NB4 (cell line): ENCODE measurements around the gene PNPLA1.
A peak's percentile ranks its signal among the peaks of the same experiment; 100 is the strongest.

ENCODE experiments used
- DNase-seq: peaks from one replicate; pipeline ENCODE4 v3.0.0; 2010; ENCODE audit warnings: low read depth
- H3K4me3 ChIP-seq: one replicate; pipeline ENCODE4 v1.5.1; 2011; ENCODE audit warnings: mild to moderate bottlenecking, low read depth, low read length, moderate library complexity
- MYC ChIP-seq: IDR thresholded peaks from 2 replicates; pipeline ENCODE4 v1.6.1; 2011; ENCODE audit warnings: low read depth, low read length
- POLR2A ChIP-seq: IDR thresholded peaks from 2 replicates; pipeline ENCODE4 v1.6.1; 2011; ENCODE audit warnings: mild to moderate bottlenecking; ENCODE audit not compliant: insufficient read length; ENCODE audit errors: extremely low read depth
- TF ChIP-seq, protein P1 (sequence below): IDR thresholded peaks from 2 replicates; pipeline ENCODE4 v1.6.1; 2011; ENCODE audit warnings: low read depth, low read length
- TF ChIP-seq, protein P2 (sequence below): IDR thresholded peaks from one replicate; pipeline ENCODE4 v1.5.1; 2012; ENCODE audit warnings: low read depth, low read length

The PNPLA1 gene

DNA sequence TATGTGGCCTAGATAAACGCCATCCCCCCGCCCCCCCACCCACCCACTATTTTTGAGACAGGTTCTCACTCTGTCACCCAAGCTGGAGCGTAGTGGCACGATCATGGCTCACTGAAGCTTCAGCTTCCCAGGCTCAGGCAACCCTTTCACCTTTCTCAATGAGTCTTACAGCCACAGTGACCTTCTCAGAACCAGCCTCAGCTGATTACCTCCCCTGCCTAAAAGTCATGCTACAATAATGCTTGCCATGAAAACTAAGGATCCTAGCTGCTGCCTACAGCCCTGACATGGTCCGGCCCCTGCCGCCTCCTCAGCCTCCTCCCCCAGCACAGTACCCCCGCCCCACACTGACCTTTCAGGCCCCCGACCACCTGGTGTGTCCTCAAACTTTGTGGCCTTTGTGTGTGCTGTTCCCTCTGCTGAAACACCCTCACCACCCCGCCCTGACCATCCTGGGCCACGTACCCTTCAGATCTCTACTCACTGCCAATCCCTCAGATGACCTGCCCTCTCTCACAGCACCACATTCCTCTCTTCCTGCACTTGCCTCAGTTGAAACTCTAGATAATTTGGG, 31.3 kb downstream of the PNPLA1 start:
- H3K4me3 ChIP-seq, result no peak overlapping the region
- DNase-seq, result no peak
- TF ChIP-seq POLR2A, result no peak
- TF ChIP-seq, protein P1, sequence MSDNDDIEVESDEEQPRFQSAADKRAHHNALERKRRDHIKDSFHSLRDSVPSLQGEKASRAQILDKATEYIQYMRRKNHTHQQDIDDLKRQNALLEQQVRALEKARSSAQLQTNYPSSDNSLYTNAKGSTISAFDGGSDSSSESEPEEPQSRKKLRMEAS, result no peak
- TF ChIP-seq, protein P2, sequence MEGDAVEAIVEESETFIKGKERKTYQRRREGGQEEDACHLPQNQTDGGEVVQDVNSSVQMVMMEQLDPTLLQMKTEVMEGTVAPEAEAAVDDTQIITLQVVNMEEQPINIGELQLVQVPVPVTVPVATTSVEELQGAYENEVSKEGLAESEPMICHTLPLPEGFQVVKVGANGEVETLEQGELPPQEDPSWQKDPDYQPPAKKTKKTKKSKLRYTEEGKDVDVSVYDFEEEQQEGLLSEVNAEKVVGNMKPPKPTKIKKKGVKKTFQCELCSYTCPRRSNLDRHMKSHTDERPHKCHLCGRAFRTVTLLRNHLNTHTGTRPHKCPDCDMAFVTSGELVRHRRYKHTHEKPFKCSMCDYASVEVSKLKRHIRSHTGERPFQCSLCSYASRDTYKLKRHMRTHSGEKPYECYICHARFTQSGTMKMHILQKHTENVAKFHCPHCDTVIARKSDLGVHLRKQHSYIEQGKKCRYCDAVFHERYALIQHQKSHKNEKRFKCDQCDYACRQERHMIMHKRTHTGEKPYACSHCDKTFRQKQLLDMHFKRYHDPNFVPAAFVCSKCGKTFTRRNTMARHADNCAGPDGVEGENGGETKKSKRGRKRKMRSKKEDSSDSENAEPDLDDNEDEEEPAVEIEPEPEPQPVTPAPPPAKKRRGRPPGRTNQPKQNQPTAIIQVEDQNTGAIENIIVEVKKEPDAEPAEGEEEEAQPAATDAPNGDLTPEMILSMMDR, result no peak
- no peak for TF ChIP-seq MYC

DNA sequence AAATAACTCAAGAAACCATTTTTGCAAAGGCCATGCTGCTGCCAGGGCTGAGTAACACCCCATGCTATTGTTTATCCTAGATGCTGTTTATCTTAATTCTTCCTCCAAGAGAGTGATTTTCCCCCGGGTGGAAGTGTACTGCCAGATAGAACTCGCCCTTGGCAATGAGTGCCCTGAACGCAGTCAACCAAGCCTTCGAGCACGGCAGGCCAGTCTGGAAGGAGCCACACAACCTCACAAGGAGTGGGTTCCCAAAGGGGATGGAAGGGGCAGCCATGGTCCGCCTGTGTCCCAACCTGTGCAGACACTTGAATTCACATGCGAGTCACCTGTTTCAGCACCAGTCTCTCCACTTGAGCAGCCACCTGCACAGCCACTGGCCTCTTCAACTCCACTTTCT, 31.9 kb downstream of the PNPLA1 start:
- DNase-seq, result no peak
- TF ChIP-seq, protein P1, result no peak
- TF ChIP-seq, protein P2, result no peak
- no peak for TF ChIP-seq POLR2A
- no peak for TF ChIP-seq MYC
- no peak overlapping the region for H3K4me3 ChIP-seq

DNA sequence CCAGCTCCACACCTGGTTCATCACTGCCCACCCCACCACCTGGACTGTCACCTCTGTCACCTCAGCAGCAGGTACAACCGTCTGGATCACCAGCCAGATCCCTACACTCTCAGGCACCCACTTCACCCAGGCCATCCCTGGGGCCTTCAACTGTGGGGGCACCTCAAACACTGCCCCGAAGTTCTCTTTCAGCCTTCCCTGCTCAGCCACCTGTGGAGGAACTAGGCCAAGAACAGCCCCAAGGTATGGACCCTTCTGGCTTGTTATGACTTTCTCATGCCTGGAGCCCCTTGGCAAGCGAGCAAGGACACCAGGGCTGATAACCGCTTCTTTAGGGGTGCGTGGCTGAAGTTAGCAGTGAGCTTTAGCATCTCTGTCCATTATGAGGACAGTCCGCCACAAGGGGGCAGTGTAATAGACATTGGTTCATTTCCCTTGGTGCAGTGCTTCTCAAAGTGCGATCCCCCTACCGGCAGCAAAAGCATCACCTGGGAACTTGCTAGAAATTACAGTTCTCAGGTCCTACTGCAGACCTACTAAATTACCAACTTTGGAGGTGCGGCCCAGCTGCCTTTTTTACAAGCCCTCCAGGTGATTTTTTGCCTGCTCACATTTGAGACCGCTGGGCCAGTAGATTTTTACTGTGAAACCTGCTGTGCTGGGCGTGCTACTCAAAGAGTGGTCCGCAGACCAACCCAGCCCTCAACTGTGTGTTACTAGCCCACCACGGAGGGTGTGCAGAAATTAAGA, 32.5 kb downstream of the PNPLA1 start:
- TF ChIP-seq, protein P1, result no peak
- TF ChIP-seq MYC, result no peak
- TF ChIP-seq, protein P2, result peak; percentile 98
- DNase-seq, result peak; percentile 93
- no peak overlapping the region for H3K4me3 ChIP-seq

DNA sequence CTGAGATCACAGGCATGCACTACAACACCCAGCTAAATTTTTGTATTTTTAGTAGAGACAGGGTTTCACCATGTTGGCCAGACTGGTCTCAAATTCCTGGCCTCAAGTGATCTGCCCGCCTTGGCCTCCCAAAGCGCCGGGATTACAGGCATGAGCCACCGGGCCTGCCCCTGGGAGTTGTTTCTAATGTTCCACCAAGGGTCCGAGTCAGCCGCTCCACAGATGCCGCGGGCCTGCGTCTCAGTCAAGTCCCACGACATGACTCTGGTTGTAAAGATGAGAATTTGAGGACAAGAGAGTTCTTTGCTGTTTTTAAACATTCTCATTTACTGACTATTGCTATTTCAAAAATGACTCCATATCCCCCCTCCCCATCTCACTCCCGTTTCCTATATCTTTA, 36.0 kb downstream of the PNPLA1 start:
- DNase-seq, result no peak
- H3K4me3 ChIP-seq, result no peak overlapping the region
- TF ChIP-seq, protein P1, result no peak

DNA sequence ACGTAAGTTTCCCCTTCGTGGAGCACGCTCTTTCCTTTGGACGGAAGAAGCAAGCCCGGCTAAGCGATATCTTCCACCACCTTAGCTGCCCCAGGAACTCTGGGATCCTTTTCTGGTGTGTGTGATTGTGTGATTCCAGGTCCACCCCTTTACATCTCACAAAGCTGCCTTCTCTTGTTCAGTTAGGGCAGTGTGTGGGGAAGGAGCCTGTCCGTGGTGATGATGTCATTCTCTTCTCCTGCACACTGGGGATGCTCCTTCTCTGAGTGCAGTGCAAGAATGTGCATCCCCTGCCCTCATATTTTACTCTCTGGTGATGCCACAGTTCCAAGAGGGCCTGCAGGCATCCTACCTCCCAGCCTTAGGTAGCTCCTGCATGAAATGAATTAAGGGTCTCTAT, 36.5 kb downstream of the PNPLA1 start:
- TF ChIP-seq, protein P1, result no peak
- TF ChIP-seq MYC (no peak), POLR2A (no peak)
- TF ChIP-seq, protein P2, result no peak

DNA sequence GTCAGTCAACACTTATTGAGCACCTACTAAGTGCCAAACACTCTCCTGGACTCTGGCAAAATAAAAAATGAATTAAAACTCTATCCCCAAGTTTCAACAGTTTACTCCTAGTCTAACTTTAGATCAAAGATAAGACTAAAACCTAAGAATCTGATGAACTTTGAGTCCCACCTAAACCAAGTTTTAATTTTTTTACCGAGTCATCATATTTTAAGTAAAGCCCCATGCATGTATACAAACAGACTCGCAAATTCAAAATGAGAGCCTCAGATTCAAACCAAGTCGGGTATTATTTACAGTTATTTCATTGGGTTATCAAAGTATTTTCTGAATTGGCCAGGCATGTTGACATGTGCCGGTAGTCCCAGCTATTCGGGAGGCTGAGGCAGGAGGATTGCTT, 38.7 kb downstream of the PNPLA1 start:
- no peak for DNase-seq
- TF ChIP-seq POLR2A (no peak), MYC (no peak)
- TF ChIP-seq, protein P1, result no peak
- TF ChIP-seq, protein P2, result no peak
- H3K4me3 ChIP-seq, result no peak overlapping the region

More for the DNA sequence above, 36.5 kb downstream of the PNPLA1 start:
- H3K4me3 ChIP-seq, result no peak overlapping the region
- no peak for DNase-seq
